HG02678 (cell line): ENCODE data around the gene NDUFS7.

Source experiments
- ATAC-seq: cut with Tn5 transposase; IDR thresholded peaks from one replicate; pipeline ENCODE4 v1.9.1; 2021; ENCODE audit warnings: mild to moderate bottlenecking, moderate library complexity; ENCODE audit not compliant: unreplicated experiment

The NDUFS7 gene

DNA sequence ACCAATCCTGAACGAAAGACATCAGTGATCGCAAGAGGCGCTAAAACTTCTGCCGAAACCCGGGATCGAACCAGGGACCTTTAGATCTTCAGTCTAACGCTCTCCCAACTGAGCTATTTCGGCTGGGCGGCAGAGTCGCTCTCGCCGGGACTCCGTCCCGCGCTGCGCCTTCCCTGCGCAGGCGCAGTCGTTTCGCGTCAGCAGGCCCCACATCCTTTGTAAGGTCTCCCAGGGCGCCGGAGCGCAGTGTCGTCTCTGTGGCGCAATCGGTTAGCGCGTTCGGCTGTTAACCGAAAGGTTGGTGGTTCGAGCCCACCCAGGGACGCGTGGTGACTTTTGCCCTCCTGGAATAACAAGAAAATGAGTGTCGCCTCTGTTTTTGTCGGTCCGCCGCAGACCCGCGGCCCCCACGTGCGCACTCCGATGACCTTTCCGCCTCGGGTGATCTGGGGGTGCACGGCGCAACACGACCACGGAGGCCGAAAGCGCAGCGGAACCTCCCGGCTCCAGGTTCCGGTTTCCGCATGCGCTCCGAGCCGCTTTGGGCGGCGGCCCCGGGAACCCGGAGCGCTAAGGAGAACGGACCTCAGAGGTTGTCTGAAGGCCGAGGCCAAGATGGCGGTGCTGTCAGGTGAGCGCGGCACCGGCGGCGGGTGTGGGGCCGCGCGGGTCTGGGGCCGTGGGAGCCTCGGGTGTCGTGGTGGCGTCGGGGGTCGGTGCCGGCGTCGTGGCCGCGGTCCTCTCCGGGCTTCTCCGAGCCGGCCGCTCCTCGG, at the start of gene NDUFS7:
Gene NDUFS7 (plus strand): TSS at position 596 of the 773 bp plus-strand sequence. CDS start 20 bp downstream, at position 616.
- peak; percentile 77 for ATAC-seq

GRCh38 chr19:1336079-1336684, 47.5 kb upstream of the NDUFS7 start:
- no peak for ATAC-seq

DNA sequence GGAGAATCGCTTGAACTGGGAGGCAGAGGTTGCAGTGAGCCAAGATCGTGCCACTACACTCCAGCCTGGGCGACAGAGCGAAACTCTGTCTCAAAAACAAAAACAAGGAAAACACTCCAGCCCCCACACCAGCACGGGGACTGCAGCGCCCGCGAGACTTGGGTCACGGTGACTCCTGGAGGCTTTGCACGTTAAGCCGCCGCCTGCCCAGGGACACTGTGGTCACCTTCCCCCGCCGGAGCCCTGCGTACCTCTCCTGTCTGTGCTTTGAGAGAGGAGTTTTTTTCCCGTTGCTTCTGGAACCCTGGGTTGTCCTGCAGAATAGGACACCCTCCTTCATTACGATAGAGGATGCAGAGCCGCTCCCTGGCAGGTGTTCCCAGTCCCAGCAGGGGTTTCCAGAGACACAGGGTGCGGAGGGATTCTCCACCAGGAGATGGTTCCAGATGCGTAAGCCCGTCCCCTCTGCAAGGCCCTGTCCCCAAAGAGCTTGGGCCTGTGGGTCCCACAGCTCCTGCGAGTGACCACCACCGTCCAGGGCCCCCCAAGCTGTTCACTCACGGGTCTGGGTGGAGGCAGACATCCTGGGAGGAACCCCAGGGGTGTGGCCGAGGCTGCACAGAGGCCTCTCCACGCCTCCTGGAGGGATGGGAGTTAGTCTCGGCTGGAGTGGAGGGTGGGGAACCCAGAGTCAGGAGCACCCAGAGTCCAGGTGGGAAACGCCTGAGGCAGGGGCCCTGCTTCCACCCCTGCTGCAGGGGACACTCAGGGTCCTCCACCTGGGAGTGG, 42.8 kb upstream of the NDUFS7 start:
- ATAC-seq = no peak

GRCh38 chr19:1343041-1343440, 40.7 kb upstream of the NDUFS7 start:
- no peak for ATAC-seq

DNA sequence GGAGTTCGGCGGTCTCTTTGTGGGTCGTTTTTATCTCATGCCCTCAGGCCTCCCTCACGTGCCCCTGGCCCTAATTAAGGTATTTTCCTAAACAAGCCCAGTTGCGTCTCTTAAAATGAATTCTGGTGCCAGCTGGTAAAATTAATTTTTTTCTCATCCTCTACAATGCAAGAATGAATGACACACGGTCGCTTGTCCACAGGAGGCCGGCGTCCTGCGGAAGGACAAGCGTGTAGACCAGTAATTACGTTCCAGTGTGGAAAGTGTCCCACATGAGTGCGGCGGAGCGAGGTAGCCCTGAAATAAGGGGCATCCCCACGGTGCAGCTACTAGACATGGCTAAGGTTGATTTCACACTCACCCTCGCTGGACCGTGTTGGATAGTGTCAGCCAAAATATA, 34.5 kb upstream of the NDUFS7 start:
- ATAC-seq = no peak

DNA sequence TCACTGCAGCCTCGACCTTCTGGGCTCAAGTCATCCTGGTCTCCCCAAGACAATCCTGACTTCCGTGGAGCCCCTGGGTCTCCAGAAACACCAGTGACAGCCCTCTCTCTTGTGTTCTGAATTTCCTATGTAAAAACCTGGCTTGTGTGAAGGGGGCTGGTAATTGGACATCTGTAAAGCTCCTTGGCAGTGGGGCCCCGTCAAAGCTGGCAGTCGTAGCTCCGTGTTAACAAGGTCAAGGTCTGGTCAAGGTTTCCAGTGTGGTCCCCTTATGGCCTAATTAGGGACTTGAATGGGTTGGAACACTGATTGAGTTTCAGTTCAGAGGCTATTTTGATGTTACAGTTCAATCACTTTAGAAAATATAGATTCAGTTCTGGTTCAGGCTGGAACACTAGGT, 32.8 kb upstream of the NDUFS7 start:
- ATAC-seq = no peak

GRCh38 chr19:1351381-1351851, 32.3 kb upstream of the NDUFS7 start:
- no peak for ATAC-seq

DNA sequence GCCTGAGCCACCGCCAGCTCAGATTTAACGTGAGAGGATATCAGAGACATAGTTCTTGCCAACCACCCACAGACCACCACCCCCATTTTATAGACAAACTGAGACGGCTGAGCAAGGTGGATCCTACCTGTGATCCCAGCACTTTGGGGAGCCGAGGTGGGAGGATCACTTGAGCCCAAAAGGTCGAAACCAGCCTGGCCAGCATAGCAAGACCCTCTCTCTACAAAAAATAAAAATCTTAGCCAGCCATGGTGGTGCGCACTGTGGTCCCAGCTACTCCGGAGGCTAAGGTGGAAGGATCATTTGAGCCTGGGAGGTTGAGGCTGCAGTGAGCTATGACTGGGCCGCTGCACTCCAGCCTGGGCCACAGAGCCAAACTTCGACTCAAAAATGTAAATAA, 30.6 kb upstream of the NDUFS7 start:
- ATAC-seq = no peak

- no peak for ATAC-seq
Observed at GRCh38 chr19:1354970-1355567, 28.6 kb upstream of the NDUFS7 start.

- no peak for ATAC-seq
Observed at GRCh38 chr19:1355568-1356507, 27.9 kb upstream of the NDUFS7 start.

DNA sequence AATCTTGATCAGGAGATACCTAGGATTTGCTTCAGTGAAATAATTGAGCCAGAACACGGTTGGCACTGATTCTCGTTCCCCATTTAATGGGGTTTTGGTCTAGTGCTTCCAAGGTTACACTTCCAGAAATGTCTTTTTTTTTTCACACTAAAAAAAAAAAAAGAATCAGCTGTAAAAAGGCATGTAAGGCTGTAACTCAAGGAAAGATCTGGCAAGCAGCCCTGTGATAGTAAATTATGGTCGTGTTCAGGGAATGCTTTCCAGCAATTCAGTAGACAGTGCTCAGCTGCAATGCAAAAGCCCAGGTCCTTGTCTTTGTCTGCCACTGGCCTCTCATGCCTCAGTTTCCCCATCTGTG, 27.2 kb upstream of the NDUFS7 start:
- ATAC-seq = no peak

DNA sequence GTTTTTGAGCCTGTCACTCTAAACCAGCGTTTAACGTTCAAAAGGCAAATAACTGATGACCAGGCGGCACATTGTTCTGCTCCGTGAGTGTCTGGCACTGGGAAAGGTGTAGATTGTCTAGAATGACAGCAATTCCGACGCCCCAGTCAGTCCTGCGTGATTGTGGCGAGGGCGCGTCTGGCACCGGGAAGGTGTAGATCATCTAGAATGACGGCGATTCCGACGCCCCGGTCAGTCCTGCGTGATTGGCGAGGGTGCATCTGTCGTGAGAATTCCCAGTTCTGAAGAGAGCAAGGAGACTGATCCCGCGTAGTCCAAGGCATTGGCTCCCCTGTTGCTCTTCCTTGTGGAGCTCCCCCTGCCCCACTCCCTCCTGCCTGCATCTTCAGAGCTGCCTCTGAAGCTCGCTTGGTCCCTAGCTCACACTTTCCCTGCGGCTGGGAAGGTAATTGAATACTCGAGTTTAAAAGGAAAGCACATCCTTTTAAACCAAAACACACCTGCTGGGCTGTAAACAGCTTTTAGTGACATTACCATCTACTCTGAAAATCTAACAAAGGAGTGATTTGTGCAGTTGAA, 26.1 kb upstream of the NDUFS7 start:
- no peak for ATAC-seq

DNA sequence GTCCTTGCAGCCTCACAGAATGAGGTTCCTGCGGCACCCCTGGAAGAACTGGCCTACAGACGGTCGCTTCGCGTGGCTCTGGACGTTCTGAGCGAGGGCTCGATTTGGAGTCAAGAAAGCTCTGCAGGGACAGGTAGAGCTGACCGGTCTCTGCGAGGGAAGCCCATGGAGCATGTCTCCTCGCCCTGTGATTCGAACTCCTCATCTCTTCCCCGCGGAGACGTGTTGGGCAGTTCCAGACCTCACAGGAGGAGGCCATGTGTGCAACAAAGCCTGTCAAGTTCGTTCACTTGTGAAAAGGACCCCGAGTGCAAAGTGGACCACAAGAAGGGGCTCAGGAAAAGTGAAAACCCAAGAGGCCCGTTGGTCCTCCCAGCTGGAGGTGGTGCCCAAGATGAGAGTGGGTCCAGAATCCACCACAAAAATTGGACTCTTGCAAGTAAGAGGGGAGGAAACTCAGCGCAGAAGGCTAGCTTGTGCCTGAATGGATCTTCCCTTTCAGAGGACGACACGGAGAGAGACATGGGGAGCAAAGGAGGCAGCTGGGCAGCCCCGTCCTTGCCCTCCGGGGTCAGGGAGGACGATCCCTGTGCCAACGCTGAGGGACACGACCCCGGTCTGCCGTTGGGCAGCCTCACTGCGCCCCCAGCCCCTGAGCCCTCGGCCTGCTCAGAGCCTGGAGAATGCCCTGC, 23.4 kb upstream of the NDUFS7 start:
- no peak for ATAC-seq

- no peak for ATAC-seq
Observed at GRCh38 chr19:1360818-1361461, 22.8 kb upstream of the NDUFS7 start.

DNA sequence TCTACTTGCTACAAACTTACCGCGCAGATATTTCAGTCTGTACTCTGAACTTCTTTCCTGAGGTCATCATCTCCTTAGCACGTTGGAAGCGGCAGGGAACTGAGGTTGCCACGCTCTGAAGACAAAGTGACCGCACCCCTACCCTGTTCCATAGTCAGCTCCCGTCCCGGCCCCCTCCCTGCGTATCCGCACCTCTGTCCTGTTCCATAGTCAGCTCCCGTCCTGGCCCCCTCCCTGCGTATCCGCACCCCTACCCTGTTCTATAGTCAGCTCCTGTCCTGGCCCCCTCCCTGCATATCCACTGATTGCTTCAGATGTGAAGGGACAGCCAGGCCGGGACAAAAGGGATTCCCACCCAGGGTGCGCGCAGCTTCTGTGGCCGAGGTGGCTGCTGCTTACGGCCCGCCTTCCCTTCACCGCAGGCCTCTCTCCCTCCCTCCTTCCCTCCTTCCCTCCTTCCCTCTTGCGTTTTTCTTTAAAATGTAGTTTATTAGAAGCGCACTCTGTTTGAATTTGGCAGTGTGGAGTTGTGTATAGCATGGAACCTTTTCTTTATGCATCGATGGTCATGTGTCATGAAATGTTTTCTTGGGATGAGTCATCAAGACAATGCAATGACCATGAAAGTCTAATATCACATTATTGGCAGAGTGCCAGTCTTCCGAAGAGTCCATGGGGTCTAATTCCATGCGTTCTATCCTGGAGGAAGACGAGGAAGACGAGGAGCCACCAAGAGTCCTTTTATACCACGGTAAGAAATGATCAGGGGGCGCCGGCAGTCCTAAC, 21.9 kb upstream of the NDUFS7 start:
- ATAC-seq = no peak

GRCh38 chr19:1362387-1363257, 21.1 kb upstream of the NDUFS7 start:
- no peak for ATAC-seq

DNA sequence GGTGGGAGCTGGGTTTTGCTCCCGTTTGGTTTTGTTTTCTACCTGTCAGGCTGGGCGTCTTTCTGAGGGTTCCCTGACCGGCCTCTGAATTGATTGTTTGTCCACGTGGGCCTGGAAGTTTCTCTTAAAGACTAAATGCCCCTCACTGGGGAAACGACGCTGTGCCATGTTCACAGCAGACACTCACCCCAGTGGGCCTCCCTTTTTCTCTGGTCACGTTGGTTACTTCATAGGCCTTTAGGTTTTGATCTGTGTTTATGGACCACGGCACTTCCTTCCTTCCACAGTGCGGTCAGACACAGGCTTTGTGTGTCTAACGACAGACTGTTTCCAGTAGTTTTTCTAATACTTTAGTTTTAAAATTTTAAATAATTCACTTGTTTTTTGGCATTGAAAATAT, 20.1 kb upstream of the NDUFS7 start:
- no peak for ATAC-seq
